BE2C (cell line): ENCODE measurements around the gene SPA17.

Experiments used
- DNase-seq: peaks from one replicate; pipeline ENCODE4 v3.0.0-alpha.2; 2020
- H3K27me3 ChIP-seq: fragments of 250-450 bp; sonication (Bioruptor Pico); 2 replicates; pipeline ENCODE4 v1.5.1; 2020; ENCODE audit warnings: mild to moderate bottlenecking
- H3K36me3 ChIP-seq: fragments of 250-450 bp; sonication (Bioruptor Pico); 2 replicates; pipeline ENCODE4 v1.5.1; 2020; ENCODE audit warnings: mild to moderate bottlenecking
- H3K4me1 ChIP-seq: fragments of 250-450 bp; sonication (Bioruptor Pico); 2 replicates; pipeline ENCODE4 v1.5.1; 2020
- H3K4me3 ChIP-seq: 2 replicates; pipeline ENCODE4 v1.5.1; 2011; ENCODE audit warnings: low read depth, low read length
- H3K9me3 ChIP-seq: fragments of 250-450 bp; sonication (Bioruptor Pico); 2 replicates; pipeline ENCODE4 v1.5.1; 2020
- TF ChIP-seq, protein P1 (sequence below): IDR thresholded peaks from 2 replicates; pipeline ENCODE4 v1.5.1; 2012; ENCODE audit warnings: mild to moderate bottlenecking, low read depth, low read length

The SPA17 gene

GRCh38 chr11:124678416-124678815, 4.7 kb downstream of the SPA17 start:
- DNase-seq, result no peak
- TF ChIP-seq, protein P1, sequence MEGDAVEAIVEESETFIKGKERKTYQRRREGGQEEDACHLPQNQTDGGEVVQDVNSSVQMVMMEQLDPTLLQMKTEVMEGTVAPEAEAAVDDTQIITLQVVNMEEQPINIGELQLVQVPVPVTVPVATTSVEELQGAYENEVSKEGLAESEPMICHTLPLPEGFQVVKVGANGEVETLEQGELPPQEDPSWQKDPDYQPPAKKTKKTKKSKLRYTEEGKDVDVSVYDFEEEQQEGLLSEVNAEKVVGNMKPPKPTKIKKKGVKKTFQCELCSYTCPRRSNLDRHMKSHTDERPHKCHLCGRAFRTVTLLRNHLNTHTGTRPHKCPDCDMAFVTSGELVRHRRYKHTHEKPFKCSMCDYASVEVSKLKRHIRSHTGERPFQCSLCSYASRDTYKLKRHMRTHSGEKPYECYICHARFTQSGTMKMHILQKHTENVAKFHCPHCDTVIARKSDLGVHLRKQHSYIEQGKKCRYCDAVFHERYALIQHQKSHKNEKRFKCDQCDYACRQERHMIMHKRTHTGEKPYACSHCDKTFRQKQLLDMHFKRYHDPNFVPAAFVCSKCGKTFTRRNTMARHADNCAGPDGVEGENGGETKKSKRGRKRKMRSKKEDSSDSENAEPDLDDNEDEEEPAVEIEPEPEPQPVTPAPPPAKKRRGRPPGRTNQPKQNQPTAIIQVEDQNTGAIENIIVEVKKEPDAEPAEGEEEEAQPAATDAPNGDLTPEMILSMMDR, result no peak
- Histone ChIP-seq H3K4me3 (no peak overlapping the region), H3K9me3 (no peaks in the 10 kb centered on the region), H3K27me3 (peaks cover 4% of the 10 kb centered on the region; the same call in 1 of the 2 replicates), H3K4me1 (no peaks in the 10 kb centered on the region), H3K36me3 (no peaks in the 10 kb centered on the region)

DNA sequence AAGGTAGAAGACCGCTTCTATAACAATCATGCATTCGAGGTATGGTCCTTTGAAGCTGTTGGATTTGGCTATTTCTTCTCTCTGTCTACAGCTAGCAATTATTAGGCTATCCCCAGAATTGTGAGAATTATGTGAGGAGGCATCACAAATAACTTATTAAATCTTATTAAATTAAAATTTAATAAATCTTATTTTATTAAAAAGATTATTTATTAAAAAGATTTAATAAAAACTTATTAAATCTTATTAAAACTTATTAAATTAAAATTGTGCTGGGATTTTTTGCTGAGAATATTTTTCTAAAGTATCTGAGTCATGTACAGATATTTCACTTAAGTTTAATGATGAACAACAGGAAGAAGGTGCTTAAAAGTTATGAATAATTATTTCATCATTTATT, 7.7 kb downstream of the SPA17 start:
- Histone ChIP-seq H3K4me1 (no peaks in the 10 kb centered on the region), H3K4me3 (no peak overlapping the region), H3K36me3 (no peaks in the 10 kb centered on the region), H3K9me3 (no peaks in the 10 kb centered on the region), H3K27me3 (peaks cover 4% of the 10 kb centered on the region; the same call in 1 of the 2 replicates)
- TF ChIP-seq, protein P1, result no peak
- DNase-seq, result no peak

GRCh38 chr11:124682443-124682842, 8.7 kb downstream of the SPA17 start:
- no peak overlapping the region for H3K4me3 ChIP-seq
- no peaks in the 10 kb centered on the region for H3K36me3 ChIP-seq
- TF ChIP-seq, protein P1, result no peak
- no peaks in the 10 kb centered on the region for H3K4me1 ChIP-seq
- peaks cover 4% of the 10 kb centered on the region; the same call in 1 of the 2 replicates for H3K27me3 ChIP-seq
- no peak for DNase-seq
- H3K9me3 ChIP-seq, result no peaks in the 10 kb centered on the region

GRCh38 chr11:124693142-124693541, 19.4 kb downstream of the SPA17 start:
- TF ChIP-seq, protein P1, result no peak
- H3K36me3 ChIP-seq, result no peaks in the 10 kb centered on the region
- H3K27me3 ChIP-seq, result no peaks in the 10 kb centered on the region
- no peak for DNase-seq
- no peaks in the 10 kb centered on the region for H3K9me3 ChIP-seq
- H3K4me1 ChIP-seq, result no peaks in the 10 kb centered on the region
- no peak overlapping the region for H3K4me3 ChIP-seq

- H3K27me3 ChIP-seq, result no peaks in the 10 kb centered on the region; the same call in 1 of the 2 replicates
- no peak overlapping the region for H3K4me3 ChIP-seq
- H3K9me3 ChIP-seq, result no peaks in the 10 kb centered on the region
- no peaks in the 10 kb centered on the region for H3K36me3 ChIP-seq
- TF ChIP-seq, protein P1, result no peak
- H3K4me1 ChIP-seq, result no peaks in the 10 kb centered on the region
- DNase-seq, result no peak
These were observed 25.8 kb downstream of the SPA17 start for GRCh38 chr11:124699547-124699946.

DNA sequence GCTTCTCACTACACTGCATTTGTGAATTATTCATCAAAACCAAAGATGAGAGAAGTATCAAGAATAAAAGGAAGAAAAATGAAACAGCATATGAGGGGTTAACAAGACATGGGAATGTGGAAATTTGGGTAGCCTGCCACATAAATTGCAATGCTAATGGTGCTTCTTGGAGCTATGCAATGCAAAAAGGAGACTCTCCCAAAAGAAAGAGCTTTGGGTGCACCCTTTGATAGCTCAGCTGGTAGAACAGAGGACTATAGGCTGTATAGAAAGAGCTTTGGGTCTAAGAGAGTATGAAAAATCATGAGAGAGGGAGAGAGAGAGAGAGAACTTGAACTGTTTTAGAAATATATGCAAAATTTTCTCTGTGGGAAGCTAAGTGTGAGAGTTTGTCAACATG, 26.3 kb downstream of the SPA17 start:
- TF ChIP-seq, protein P1, result no peak
- no peaks in the 10 kb centered on the region; the same call in 1 of the 2 replicates for H3K27me3 ChIP-seq
- DNase-seq, result no peak
- no peaks in the 10 kb centered on the region for H3K4me1 ChIP-seq
- H3K9me3 ChIP-seq, result no peaks in the 10 kb centered on the region
- H3K4me3 ChIP-seq, result no peak overlapping the region
- no peaks in the 10 kb centered on the region for H3K36me3 ChIP-seq
